Central memory CD8-positive, alpha-beta T cell (primary cell): ENCODE measurements around the gene BICDL1.

Experiments used
- ATAC-seq: fragments of 150-1000 bp; cut with Tn5 transposase; replicated peaks from 2 replicates; pipeline ENCODE4 v1.10.0; 2022; ENCODE audit warnings: mild to moderate bottlenecking, moderate FRiP score, moderate number of reproducible peaks; ENCODE audit not compliant: poor library complexity, severe bottlenecking; ENCODE audit errors: extremely low read depth
- DNase-seq, 2 donors: peaks; one replicate each; pipeline ENCODE4 v3.0.0; 2021; ENCODE audit warnings: low spot score in 2 of 2
- H3K27ac Mint-ChIP-seq: one replicate; pipeline ENCODE4 v1.8.0; 2022; ENCODE audit warnings: low read depth, mild to moderate bottlenecking, moderate library complexity, mixed read lengths
- H3K27me3 Mint-ChIP-seq: one replicate; pipeline ENCODE4 v1.8.0; 2022; ENCODE audit warnings: mixed read lengths
- H3K36me3 Mint-ChIP-seq: one replicate; pipeline ENCODE4 v1.8.0; 2022; ENCODE audit warnings: mild to moderate bottlenecking, moderate library complexity, mixed read lengths; ENCODE audit not compliant: insufficient read depth
- H3K4me1 Mint-ChIP-seq: one replicate; pipeline ENCODE4 v1.8.0; 2022; ENCODE audit warnings: mixed read lengths
- H3K4me3 Mint-ChIP-seq: one replicate; pipeline ENCODE4 v1.8.0; 2022; ENCODE audit warnings: mild to moderate bottlenecking, moderate library complexity, mixed read lengths
- H3K9me3 Mint-ChIP-seq: one replicate; pipeline ENCODE4 v1.8.0; 2022; ENCODE audit warnings: mixed read lengths

BICDL1 gene

DNA sequence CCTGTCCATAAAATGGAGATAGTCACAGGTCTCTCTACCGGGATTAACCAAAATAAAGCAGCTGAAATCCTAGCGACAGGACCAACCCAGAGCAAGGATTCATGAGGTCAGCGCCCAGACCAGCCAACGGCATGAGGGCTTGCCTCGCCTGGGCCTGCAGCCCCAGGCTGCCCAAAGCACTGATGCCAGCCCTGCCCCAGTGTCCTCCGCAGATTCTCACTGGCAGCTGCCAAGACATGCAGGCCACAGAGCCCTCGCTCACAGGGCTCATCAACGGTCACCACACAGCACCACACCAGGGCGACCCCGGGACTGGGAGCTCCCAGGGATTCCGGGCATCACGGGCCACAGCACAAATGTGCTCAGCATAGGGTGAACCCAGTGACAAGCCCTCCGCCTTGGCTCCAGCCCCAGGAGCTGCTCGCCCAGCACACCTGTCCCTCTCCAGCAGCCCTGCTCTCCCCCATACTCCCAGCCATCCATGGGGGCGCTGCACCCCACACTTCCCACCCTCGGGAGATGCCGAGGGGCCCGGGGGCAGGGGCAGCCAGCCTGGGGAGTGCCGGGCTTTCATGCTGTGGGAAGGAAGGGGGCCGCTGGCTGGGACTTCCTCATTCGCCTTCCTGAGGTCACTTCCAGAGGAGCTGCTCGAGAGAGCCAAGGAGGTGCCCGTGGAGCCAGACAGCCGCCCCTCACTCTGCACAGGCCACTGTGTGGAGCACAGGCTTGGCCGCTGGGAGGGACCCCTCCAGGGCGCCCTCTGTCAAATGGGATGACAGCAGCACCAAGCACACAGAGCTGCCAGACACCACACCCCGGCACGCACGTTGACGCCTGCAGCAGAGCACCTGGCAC, 113.4 kb downstream of the BICDL1 start:
- H3K27me3 Mint-ChIP-seq: no peaks in the 10 kb centered on the region
- peaks cover 30% of the 10 kb centered on the region for H3K4me1 Mint-ChIP-seq
- peak overlapping the region; percentile 94 for H3K27ac Mint-ChIP-seq
- no peaks in the 10 kb centered on the region for H3K9me3 Mint-ChIP-seq
- H3K4me3 Mint-ChIP-seq: peak overlapping the region; percentile 75
- DNase-seq (no peak), ATAC-seq (no peak)
- peaks cover 44% of the 10 kb centered on the region for H3K36me3 Mint-ChIP-seq

DNA sequence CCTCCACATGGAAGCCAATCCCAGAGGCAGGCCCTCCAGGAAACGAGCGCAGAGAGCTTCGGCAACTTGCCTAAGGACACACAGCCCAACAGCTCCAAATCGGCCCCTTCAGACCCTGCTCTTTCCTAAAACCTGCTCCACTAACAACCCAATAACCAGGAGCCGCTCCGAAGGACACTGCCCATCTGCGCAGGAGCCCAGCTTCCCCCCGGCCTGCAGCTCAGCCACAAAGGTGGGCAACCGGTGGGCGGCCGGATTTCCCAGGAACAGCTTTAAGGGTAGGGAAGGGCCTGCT, 114.0 kb downstream of the BICDL1 start:
- Mint-ChIP-seq H3K27me3 (no peaks in the 10 kb centered on the region), H3K9me3 (no peaks in the 10 kb centered on the region), H3K27ac (peak overlapping the region; percentile 53), H3K36me3 (peaks cover 46% of the 10 kb centered on the region), H3K4me1 (peaks cover 33% of the 10 kb centered on the region), H3K4me3 (no peak overlapping the region)
- ATAC-seq: no peak
- no peak for DNase-seq

DNA sequence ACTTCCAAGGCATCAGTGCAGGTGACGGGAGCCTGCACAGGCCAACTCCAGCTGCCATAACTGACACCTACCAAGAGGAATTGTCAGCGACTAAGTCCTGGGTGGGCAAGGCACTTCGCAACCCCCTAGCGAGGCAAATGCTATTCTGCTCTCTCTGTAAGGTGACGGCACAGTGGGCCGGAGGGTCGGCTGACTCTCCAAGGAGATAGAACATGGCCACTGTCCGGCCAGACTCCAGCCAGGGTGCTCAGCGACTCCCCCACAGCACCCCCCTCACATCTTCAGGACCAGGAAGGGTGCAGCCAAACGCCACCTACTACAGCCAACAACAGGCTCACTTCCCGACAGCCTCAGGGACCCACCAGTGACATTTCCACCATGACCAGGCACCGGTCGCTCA, 114.3 kb downstream of the BICDL1 start:
- H3K27ac Mint-ChIP-seq: peak overlapping the region; percentile 53
- peaks cover 45% of the 10 kb centered on the region for H3K36me3 Mint-ChIP-seq

DNA sequence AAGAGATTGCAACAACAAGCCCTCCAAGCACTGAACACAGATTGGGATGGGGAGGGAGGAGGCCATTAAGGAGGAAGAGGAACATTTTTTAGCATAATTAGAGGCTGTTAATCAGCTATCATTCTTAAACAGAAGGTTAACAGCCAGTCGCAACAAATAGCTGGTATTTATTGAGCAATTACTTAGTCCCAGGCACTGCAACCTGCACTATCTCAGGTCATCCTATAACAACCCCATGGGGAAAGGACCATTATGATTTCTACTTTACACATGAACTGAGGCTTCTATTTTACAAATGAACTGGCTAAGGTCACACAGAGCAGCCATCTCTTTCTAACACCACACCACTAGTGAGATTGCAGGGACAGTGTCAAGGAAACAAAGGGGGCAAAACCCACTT, 117.1 kb downstream of the BICDL1 start:
- Mint-ChIP-seq H3K9me3 (no peaks in the 10 kb centered on the region), H3K36me3 (peaks cover 47% of the 10 kb centered on the region), H3K4me3 (no peak overlapping the region), H3K27ac (no peak overlapping the region), H3K4me1 (peaks cover 53% of the 10 kb centered on the region), H3K27me3 (no peaks in the 10 kb centered on the region)
- ATAC-seq (no peak), DNase-seq (no peak)

More for the DNA sequence above, 114.3 kb downstream of the BICDL1 start:
- ATAC-seq (no peak), DNase-seq (no peak)
- no peaks in the 10 kb centered on the region for H3K9me3 Mint-ChIP-seq
- peaks cover 37% of the 10 kb centered on the region for H3K4me1 Mint-ChIP-seq
- H3K4me3 Mint-ChIP-seq: no peak overlapping the region
- no peaks in the 10 kb centered on the region for H3K27me3 Mint-ChIP-seq

DNA sequence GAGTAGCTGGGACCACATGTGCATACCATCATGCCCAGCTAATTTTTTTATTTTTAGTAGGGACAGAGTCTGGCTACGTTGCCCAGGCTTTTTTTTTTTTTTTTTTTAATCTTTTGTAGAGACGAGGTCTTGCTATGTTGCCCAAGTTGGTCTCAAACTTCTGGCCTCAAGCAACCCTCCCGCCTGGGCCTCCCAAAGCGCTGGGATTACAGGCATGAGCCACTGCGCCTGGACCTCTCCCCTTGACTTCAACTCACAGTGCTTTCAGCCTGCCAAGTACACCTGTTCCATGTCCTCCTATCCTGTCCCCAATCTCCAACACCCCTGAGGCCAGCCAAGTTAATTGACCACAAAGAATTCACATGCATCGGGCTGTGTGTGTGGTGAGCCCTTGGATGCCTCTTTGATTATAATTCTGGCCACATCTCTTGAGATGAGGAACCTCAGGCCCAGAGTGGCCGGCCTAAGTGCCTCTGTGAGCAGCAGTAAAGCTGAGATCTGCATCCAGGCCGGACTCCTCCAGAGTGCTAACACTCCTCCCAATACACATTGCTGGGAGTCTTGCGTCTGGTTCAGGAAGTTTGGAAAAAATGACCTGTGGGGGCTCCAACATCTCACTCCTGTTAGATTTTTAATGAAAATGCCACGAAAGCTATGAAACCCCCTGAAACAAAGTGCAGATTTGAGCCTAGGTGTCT, 120.7 kb downstream of the BICDL1 start:
- Mint-ChIP-seq H3K36me3 (peaks cover 39% of the 10 kb centered on the region), H3K9me3 (no peaks in the 10 kb centered on the region), H3K4me3 (peak overlapping the region; percentile 69), H3K27me3 (no peaks in the 10 kb centered on the region), H3K27ac (peak overlapping the region; percentile 71), H3K4me1 (peaks cover 65% of the 10 kb centered on the region)
- no peak for DNase-seq
- ATAC-seq: no peak

DNA sequence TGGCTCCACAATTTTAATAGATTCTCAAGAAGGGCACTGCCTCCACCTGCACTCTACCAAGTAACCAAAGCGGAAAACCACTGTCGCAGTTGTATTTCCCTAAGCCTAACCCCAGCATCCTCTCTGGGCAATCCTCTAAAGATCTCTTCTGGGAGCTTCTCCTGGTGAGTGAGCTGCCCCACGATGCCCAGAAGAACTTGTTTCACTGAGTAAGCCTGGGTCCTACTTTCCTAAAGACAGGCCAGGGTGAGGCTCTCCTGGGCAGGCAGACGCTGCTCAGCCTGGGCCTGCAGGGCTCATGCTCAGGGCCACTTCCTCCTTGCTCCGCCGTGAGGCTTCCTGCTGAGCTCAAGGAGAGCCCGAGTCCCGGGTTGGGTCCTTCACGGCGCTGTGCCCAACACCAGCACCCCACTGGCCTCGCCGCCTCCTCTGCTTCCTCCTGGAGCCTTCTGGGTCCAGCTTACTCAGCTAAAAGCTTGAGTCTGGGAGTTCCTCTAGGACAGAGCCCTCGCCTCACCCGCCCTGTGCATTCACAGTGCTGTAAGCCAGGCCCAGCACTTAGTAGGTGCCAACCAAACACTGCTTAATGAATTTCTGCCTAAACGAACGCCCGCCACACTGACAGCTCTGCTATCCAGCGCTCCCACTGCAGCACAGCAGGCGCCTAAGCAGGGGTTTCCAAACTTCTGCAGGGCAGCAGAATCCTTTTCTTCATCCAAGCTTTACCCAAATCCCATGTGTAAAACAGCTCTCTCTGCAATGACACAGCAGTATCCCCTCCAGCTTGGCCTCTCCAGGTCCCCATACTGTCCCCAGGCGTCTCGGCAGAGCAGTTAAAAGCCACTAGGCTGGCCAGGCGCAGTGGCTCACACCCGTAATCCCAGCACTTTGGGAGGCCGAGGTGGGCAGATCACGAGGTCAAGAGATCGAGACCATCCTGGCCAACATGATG, 121.8 kb downstream of the BICDL1 start:
- H3K9me3 Mint-ChIP-seq: no peaks in the 10 kb centered on the region
- H3K27me3 Mint-ChIP-seq: no peaks in the 10 kb centered on the region
- peak overlapping the region; percentile 69 for H3K4me3 Mint-ChIP-seq
- ATAC-seq (peak; percentile 84), DNase-seq (peak; percentile 32 to 41)
- H3K36me3 Mint-ChIP-seq: peaks cover 43% of the 10 kb centered on the region
- H3K4me1 Mint-ChIP-seq: peaks cover 70% of the 10 kb centered on the region
- H3K27ac Mint-ChIP-seq: peak overlapping the region; percentile 71

DNA sequence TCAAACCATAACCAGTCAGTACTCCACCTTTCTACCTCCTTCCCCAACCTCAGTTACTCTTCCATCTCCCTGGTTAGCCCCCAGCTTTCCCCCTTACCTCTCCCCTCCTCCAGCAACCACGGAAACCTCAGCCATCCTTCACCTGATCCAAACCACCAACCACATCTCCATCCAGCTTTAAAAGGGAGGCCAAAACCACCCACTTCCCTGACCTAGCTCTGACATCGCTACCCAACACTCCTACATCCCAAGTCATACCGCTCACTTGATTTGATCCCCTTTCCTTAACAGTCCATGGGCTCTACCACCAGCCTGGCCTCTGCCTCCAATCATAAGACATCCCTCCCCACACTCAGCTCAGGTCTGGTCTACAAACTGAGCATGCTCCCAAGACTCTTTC, 126.0 kb downstream of the BICDL1 start:
- DNase-seq (no peak), ATAC-seq (no peak)
- no peaks in the 10 kb centered on the region for H3K27me3 Mint-ChIP-seq
- H3K36me3 Mint-ChIP-seq: peaks cover 40% of the 10 kb centered on the region
- peak overlapping the region; percentile 89 for H3K4me3 Mint-ChIP-seq
- H3K4me1 Mint-ChIP-seq: peaks cover 83% of the 10 kb centered on the region
- no peaks in the 10 kb centered on the region for H3K9me3 Mint-ChIP-seq
- H3K27ac Mint-ChIP-seq: peak overlapping the region; percentile 58

DNA sequence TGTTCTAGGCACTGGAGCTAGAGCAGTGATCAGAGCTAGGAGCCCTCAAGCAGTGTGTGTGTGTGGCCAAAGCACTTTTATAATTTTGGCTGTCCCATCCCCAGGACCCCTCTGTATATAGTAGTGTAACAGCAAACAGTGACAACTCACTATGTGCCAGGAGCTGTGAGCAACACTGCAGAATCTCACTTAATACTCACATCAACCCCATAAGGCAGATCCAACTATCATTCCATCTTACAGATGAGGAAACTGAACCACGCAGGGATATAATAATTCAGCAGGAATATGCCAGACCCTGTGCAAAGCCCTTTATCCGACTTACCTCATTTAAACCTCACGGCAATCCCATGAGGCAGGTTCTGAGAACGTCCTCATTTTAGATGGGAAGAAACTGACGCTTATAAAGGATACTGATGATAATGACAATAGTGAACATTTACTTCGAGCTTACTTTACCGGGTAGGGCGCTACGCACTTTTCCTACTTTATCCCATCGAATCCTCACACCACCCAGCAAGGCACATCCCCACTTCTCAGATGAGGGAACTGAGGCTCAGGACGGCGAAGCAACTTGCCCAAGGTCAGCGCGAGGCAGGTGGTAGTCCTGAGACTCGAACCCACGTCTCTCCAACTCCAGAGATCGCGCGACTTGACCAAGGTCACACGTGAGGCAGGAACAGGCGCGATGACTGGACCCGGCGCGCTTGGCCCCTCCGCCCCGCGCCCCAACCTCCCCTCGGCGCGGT, 126.8 kb downstream of the BICDL1 start:
- DNase-seq (no peak), ATAC-seq (no peak)
- no peaks in the 10 kb centered on the region for H3K9me3 Mint-ChIP-seq
- H3K36me3 Mint-ChIP-seq: peaks cover 37% of the 10 kb centered on the region
- H3K4me1 Mint-ChIP-seq: peaks cover 80% of the 10 kb centered on the region
- peak overlapping the region; percentile 58 for H3K27ac Mint-ChIP-seq
- H3K4me3 Mint-ChIP-seq: peak overlapping the region; percentile 89
- no peaks in the 10 kb centered on the region for H3K27me3 Mint-ChIP-seq

DNA sequence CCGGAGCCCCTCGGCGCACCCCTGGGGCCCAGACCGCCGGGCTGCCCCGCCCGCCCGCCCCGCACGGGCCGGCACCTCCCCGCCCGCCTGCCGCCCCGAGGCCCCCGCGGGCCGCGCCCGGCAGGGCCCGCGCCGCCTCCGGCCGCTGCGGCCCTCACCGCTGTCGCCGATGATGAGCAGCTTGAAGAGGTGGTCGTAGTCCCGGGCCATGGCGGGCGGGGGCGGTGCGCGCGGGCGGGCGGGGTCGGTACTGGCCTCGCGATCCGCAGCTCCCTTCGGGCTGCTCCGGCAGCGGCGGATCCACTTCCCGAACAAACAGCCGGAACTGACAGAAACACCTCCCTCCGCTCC, 127.4 kb downstream of the BICDL1 start, which contains the start of gene RAB35:
RAB35 (minus strand) TSS at position 313 of the 351 bp plus-strand sequence; CDS start at position 210, 103 bp downstream.
- DNase-seq (no peak), ATAC-seq (no peak)
- H3K4me1 Mint-ChIP-seq: peaks cover 80% of the 10 kb centered on the region
- peak within 1 kb of the TSS; percentile 58 for H3K27ac Mint-ChIP-seq
- H3K36me3 Mint-ChIP-seq: peaks cover 33% of the 10 kb centered on the region
- H3K27me3 Mint-ChIP-seq: no peaks in the 10 kb centered on the region
- no peaks in the 10 kb centered on the region for H3K9me3 Mint-ChIP-seq
- H3K4me3 Mint-ChIP-seq: peak within 1 kb of the TSS; percentile 89

DNA sequence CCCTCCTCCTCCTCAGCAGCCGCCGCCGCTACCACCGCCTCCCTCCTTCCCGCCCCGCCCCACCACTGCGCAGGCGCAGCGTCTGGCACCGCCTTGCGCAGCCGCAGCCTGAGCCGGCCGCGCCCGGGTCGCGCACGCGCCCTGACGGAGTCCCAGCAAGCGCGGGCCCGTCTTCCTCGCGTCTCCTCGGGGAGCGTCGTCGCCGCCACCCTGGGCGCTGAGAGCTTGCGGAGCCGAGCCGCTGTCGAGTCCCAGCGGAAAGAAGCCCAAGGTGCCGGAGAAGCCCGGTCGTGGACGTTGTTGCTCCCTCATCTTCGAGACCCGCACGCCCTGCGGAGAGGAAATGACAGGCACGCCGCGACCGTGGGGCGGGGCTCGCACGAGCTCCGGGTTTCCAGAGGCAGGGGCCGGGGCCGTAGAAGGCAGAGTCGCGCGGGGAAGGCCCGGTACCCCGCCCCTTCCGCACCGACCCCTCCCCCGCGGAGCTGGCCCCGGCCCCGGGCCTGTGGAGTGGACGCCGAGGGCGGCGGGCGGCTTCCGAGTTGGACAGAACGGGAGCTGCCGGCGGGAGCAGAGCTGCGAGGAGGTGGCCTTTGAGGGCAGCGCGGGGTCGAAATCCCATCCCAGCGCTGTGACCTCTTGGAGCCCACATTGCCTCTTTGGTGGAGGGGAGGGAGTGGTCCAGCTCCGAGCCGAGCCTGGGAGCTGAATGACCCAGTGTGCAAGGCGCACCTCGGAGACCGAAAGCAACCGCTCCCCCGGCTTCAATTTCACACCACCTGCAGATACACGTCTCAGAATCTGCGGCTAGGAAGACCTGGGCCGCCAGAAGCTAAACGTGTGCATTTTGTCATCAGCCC, 128.0 kb downstream of the BICDL1 start:
- ATAC-seq: peak; percentile 69
- peaks cover 33% of the 10 kb centered on the region for H3K36me3 Mint-ChIP-seq
- DNase-seq: peak; percentile 94 to 96
- H3K9me3 Mint-ChIP-seq: no peaks in the 10 kb centered on the region
- H3K4me1 Mint-ChIP-seq: peaks cover 80% of the 10 kb centered on the region
- peak overlapping the region; percentile 89 for H3K4me3 Mint-ChIP-seq
- H3K27ac Mint-ChIP-seq: peak overlapping the region; percentile 58
- H3K27me3 Mint-ChIP-seq: no peaks in the 10 kb centered on the region

DNA sequence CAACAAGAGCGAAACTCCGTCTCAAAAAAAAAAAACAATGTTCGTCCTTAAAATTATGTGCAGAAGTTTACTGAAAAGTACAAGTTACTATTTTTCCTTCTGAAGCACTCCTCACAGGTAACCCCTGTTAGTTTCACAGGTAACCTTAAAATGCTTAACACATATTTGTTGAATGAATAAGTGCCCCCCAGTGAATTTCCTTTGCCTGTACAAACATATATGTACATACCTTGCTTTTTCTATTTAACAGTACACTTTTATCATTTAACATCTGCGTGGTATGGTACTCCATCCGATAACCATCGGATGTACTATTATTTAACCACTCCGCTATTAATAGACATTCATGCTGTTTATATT, 128.9 kb downstream of the BICDL1 start:
- Mint-ChIP-seq H3K36me3 (peaks cover 30% of the 10 kb centered on the region), H3K27ac (peak overlapping the region; percentile 58), H3K4me1 (peaks cover 72% of the 10 kb centered on the region), H3K4me3 (peak overlapping the region; percentile 89), H3K9me3 (no peaks in the 10 kb centered on the region), H3K27me3 (no peaks in the 10 kb centered on the region)
- ATAC-seq (no peak), DNase-seq (no peak)
